ENCODE results near the gene ELP2.

DNA sequence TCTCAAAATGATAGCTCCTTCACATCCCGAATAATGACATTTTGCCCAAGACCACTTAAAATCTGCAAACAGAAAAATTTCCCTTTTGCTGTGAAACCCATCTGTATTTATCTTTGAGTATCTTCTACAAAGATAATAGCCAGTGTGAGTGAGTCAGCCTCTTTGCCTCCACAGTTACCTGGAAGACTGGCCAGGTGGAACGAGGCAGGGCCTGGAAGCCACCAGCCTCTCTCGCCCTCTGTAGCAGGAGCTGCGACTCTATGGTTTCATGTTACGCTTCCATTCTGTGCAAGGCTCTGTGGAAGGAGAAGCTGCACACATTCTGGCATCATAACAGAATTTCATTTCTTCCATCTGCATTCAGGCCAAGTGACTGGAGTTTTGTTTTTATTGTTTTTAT, 9.5 kb downstream of the ELP2 start:
- TF ChIP-seq, protein P1, sequence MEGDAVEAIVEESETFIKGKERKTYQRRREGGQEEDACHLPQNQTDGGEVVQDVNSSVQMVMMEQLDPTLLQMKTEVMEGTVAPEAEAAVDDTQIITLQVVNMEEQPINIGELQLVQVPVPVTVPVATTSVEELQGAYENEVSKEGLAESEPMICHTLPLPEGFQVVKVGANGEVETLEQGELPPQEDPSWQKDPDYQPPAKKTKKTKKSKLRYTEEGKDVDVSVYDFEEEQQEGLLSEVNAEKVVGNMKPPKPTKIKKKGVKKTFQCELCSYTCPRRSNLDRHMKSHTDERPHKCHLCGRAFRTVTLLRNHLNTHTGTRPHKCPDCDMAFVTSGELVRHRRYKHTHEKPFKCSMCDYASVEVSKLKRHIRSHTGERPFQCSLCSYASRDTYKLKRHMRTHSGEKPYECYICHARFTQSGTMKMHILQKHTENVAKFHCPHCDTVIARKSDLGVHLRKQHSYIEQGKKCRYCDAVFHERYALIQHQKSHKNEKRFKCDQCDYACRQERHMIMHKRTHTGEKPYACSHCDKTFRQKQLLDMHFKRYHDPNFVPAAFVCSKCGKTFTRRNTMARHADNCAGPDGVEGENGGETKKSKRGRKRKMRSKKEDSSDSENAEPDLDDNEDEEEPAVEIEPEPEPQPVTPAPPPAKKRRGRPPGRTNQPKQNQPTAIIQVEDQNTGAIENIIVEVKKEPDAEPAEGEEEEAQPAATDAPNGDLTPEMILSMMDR (IDR thresholded peaks at IDR 0.05): no peak
- no peak for TF ChIP-seq ZFX (IDR thresholded peaks at IDR 0.05; ENCODE audit: borderline replicate concordance)

Measured in 22Rv1 (cell line).